GM21723 (cell line): ENCODE measurements around the gene TSPAN14.
"Not testable (repeated sequence)": the region's sequence is repeated elsewhere in the genome, so short reads cannot be mapped to it uniquely, and the experiment has no call there.

Source experiments
- ATAC-seq: cut with Tn5 transposase; IDR thresholded peaks from one replicate; pipeline ENCODE4 v1.9.1; 2021; ENCODE audit warnings: mild to moderate bottlenecking, moderate library complexity; ENCODE audit not compliant: unreplicated experiment

TSPAN14 gene

DNA sequence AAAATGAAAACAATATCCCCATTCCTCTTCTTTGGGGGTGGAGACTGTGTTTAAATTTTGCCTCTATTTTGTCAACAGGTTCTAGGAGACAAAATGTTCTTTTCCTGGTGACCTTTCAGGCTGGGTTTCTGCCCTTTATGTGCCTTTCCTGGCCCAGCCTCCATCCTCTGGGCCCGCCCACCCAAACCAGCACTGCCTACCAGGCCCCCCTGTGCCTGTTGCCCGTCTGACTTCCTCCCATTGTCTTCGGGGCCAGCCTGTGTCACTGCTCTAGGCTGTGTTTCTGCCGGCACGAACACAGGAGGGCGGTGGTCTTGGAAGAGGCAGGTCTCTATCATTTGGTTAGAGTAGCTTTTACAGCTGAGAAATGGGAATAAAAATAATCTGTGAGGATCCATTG lies 13.9 kb downstream of the TSPAN14 start:
- no peak for ATAC-seq

DNA sequence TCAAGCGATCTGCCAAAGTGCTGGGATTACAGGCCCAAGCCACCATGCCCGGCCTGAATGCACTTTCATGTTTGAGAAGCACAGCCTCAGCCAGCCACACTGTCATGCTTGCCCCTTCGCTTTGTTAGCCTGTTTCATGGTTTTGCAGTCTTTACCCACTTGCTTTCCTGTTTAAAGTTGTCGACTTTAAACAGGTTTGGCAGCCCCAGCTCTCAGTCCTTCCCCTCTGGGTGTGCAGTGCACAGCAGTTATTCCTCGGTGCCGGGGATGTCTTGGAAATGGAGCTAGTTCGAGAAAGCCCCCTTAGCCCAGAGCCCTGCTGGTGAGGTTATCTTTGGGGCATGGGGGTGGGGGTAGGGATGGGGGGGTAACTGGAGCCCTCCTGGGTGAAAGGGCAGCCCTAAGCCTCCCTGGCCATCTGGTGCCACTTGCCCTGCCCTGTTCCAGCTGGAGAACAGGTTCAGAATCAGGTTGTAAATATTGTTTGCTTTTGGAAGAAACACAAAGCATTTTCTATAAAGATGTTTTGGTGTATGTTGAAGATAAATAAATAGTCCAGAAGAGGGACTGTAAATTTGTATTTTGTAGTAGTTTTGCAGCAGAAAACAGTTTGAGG lies 14.8 kb downstream of the TSPAN14 start:
- no peak for ATAC-seq

DNA sequence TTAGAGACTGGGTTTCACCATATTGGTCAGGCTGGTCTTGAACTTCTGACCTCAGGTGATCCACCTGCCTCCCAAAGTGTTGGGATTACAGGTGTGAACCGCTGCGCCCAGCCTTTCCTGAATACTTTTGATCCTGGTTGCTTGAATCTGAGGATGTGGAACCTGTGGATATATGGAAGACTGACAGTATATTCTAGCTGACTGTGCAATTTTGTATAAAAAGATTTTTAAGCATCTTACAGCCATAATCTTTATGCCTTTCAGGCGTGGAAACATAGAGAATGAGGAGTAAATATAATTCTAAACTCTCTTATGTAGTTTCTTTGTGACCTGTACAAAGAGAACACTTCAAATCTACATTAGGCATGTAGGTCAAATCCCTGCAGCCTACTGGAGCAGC lies 16.2 kb downstream of the TSPAN14 start:
- no peak for ATAC-seq

DNA sequence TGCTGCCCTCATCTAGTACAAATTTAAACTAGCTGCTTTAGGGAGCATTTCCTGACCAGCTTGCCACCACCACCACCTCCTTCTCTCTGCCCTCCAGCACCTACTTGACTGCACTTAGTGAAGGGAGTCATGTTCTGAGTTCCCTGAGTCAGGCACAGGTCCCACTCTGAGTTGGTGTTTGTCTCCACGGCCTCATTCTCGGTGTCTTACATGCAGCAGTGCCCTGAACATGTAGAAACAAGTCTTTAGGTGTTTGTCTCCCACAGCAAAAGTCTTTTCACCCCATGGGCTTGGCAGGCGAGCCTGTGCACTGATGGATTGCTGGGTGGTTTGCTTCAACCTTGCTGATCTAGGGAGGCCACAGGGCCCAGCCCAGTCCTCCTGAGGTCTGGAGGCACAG lies 16.9 kb downstream of the TSPAN14 start:
- no peak for ATAC-seq

DNA sequence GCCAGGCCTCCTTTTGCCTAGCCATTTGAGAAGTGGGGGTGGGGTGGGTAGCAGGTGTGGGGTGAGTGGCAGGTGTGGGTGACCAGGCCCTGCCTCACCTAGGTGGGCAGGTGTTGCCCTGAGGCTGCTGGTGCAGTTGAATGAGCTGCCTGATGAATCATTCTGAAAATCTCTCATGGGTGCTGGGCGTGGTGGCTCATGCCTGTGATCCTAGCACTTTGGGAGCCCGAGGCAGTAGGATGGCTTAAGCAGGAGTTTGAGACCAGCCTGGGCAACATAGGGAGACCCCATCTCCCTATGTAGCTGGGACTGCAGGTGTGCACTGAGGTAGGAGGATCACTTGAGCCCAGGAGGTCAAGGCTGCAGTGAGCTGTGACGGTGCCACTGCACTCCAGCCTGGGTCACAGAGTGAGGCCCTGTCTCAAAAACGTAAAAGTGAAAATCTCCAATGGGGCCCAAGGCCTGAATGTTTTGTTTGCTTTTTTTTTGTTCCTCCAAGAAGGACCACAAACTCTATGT lies 17.7 kb downstream of the TSPAN14 start:
- ATAC-seq = peak; percentile 60

DNA sequence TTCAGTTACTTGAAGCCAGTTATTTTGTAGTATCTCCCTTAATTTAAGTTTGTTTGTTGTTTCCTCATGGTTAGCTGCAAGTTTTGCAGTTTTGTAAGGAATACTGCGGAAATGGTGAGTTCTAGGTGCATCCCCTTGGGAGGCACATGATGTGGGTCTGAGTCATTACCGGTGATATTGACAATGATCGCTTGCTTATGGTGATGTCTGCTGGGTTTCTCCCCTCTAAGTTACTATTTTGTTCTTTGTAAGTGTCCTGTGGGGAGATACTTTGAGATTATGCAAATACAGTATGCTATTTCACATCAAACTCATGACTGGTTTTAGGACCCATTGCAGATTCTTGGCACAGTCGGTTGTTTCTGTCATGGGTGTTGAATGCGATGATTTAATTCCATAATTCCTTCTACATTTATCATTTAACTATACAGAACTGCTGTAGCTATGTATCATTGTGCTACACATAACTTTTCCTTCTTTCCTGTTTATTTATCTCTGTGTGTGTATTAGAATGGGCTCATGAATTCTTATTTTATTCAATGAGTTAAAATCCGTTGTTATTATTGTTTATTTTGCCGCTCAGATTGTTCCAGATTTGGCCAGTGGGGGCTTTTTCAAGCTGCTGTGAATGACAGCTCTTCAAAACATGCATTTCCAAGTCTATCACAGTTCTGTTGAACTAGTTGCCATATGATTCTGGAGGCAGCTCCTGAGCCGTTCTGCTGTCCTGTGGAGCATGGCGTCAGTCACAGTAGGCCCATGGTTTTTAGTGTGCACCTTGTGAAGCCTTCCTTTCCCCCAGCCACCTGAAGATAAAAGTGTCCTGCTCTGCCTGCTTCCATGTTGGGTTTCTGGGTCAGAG lies 18.4 kb downstream of the TSPAN14 start:
- peak; percentile 86 for ATAC-seq

- ATAC-seq = no peak
Observed at GRCh38 chr10:80473096-80473657, 19.1 kb downstream of the TSPAN14 start.

GRCh38 chr10:80473692-80474596 lies 19.8 kb downstream of the TSPAN14 start:
- no peak for ATAC-seq

DNA sequence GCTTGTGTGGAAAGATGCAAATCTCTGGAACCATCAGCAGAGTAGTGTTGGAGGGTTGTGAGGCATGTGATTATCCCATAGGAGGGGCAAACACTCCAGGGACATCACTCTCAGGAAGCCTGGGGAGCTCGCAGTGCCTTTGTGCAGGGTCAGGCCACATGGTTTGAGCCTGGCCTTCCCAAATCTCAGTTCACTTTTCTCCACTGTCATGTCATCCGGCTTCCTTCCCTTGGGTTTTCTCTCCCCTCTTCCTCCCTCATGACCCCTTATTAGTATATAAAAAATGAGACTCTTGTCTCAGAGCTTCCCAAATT lies 20.4 kb downstream of the TSPAN14 start:
- ATAC-seq = no peak

DNA sequence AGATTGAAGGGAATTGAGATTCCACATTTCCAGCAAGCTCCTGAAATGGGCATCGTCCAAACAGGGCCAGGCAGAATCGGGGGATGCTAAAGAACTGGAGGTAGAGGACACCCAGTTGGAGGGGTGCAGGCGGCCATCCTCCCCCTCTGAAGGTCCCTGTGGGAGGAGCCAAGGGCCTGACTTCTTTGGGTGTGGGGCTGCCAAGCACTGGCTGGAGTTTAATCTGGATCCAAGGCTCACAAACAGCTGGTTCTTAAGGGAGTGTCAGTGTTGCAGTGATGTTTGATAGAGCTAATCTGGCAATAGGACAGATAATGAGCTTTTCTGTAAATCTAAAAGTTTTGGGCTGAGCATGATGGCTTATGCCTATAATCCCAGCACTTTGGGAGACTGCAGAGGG lies 20.8 kb downstream of the TSPAN14 start:
- no peak for ATAC-seq

GRCh38 chr10:80475641-80476040 lies 21.5 kb downstream of the TSPAN14 start:
- not testable (repeated sequence) for ATAC-seq

- ATAC-seq = no peak
Observed at GRCh38 chr10:80476685-80477084, 22.6 kb downstream of the TSPAN14 start.

- no peak for ATAC-seq
Observed at GRCh38 chr10:80477813-80478212, 23.7 kb downstream of the TSPAN14 start.

GRCh38 chr10:80480373-80480772 lies 26.3 kb downstream of the TSPAN14 start:
- not testable (repeated sequence) for ATAC-seq

DNA sequence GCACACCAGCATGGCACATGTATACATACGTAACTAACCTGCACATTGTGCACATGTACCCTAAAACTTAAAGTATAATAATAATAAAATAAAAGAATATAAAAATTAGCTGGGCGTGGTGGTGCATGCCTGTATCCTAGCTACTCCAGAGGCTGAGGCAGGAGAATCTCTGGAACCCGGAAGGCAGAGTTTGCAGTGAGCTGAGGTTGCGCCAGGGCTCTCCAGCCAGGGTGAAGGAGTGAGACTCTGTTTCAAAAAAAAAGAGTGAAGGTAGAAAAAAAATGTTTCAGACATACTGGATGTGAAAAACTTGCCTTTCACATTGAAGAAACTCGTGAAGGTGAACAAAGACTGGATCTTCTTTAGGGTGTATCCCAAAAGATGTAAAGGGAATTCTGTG lies 26.7 kb downstream of the TSPAN14 start:
- no peak for ATAC-seq

DNA sequence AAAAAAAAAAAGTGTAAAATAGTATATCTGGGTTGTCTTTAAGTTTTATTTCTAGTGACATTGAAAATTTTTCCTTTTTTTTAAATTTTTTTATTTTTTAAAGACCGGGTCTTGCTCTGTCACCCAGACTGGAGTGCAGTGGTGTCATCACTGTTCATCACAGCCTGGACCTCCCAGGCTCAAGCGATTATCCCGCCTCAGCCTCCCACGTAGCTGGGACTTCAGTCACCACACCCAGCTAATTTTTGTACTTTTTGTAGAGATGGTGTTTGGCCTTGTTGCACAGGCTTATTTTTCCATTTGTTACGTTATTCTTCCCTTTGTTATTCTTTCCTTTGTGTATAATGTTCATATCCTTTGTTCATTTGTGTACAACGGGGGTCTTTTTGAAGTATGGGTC lies 30.1 kb downstream of the TSPAN14 start:
- ATAC-seq = no peak

GRCh38 chr10:80484676-80485075 lies 30.6 kb downstream of the TSPAN14 start:
- no peak for ATAC-seq

- no peak for ATAC-seq
Observed at GRCh38 chr10:80485076-80485945, 31.2 kb downstream of the TSPAN14 start.

GRCh38 chr10:80485946-80486764 lies 32.0 kb downstream of the TSPAN14 start:
- ATAC-seq = no peak
